AG09319 (cell line): Measurements from ENCODE around the gene MTMR6.

Experiments used
- DNase-seq: peaks from one replicate; pipeline ENCODE4 v3.0.0-alpha.2; 2010; ENCODE audit warnings: low read depth; ENCODE audit errors: extremely low read depth
- TF ChIP-seq, protein P1 (sequence below): IDR thresholded peaks from 2 replicates; pipeline ENCODE4 v1.5.1; 2011; ENCODE audit warnings: low read depth, mild to moderate bottlenecking, inconsistent platforms, low read length, moderate library complexity

Gene MTMR6

GRCh38 chr13:25306671-25307464 lies 19.6 kb upstream of the MTMR6 start:
- TF ChIP-seq, protein P1, sequence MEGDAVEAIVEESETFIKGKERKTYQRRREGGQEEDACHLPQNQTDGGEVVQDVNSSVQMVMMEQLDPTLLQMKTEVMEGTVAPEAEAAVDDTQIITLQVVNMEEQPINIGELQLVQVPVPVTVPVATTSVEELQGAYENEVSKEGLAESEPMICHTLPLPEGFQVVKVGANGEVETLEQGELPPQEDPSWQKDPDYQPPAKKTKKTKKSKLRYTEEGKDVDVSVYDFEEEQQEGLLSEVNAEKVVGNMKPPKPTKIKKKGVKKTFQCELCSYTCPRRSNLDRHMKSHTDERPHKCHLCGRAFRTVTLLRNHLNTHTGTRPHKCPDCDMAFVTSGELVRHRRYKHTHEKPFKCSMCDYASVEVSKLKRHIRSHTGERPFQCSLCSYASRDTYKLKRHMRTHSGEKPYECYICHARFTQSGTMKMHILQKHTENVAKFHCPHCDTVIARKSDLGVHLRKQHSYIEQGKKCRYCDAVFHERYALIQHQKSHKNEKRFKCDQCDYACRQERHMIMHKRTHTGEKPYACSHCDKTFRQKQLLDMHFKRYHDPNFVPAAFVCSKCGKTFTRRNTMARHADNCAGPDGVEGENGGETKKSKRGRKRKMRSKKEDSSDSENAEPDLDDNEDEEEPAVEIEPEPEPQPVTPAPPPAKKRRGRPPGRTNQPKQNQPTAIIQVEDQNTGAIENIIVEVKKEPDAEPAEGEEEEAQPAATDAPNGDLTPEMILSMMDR, result no peak

DNA sequence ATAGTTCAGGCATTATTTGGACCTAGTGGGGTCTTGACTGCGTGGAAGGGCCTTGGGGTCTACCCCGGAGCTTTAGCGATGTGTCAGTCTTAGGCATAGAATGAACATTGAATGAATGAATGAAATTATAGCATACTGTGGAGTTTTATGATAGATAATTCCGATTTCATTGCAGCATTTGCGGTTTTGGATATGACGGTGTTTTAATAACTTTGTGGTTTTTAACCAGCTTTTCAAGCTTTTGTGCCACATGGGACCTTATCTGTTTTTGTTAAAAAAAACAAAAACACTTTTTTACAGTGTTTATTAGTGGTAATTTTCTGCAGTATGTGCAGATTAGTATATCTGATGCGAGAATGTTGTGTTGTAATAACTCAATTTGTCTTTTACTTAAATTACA lies 14.8 kb upstream of the MTMR6 start:
- TF ChIP-seq, protein P1, result no peak
- no peak for DNase-seq

More at GRCh38 chr13:25306671-25307464, 19.6 kb upstream of the MTMR6 start:
- no peak for DNase-seq

- TF ChIP-seq, protein P1, result no peak
- DNase-seq, result peak; percentile 87
Observed at GRCh38 chr13:25301347-25302113, 14.2 kb upstream of the MTMR6 start, which contains the start of gene NUP58. TSS of gene NUP58 (plus strand) at chr13:25301625. CDS start at chr13:25301774, 149 bp downstream.

GRCh38 chr13:25300861-25301346 lies 13.6 kb upstream of the MTMR6 start:
- no peak for DNase-seq
- TF ChIP-seq, protein P1, result no peak

DNA sequence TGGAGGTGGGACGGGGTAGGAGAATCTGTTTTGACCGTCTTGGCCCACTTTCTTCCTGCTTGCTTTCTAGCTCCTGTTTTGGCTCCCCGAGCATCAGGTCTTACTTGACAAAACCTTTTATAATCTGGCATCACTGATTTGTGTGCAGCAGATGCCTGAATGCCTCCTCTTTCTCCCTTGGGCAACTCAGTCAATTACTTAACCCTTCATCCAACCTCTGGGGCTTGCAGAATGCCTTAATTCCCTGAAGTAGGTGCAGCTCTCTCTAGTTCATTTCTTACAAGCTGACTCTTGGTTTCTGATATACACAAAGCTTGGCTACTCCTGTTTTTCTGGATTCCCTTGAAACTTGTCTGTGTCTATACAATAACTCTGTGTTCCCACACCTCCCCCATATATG lies 8.4 kb upstream of the MTMR6 start:
- DNase-seq, result no peak
- TF ChIP-seq, protein P1, result no peak

GRCh38 chr13:25295228-25295627 lies 7.9 kb upstream of the MTMR6 start:
- TF ChIP-seq, protein P1, result no peak
- no peak for DNase-seq

- no peak for DNase-seq
Observed at GRCh38 chr13:25292301-25292700, 5.0 kb upstream of the MTMR6 start.

More at GRCh38 chr13:25292301-25292700, 5.0 kb upstream of the MTMR6 start:
- TF ChIP-seq, protein P1, result no peak
